ENCODE results near the gene PRDM16.

GRCh38 chr1:3318329-3318728, 249.3 kb downstream of the PRDM16 start:
- TF ChIP-seq CTCF (conservative IDR thresholded peaks at IDR 0.05; ENCODE audit: low read length) (no peak), EZH2phosphoT487 (IDR thresholded peaks at IDR 0.05; ENCODE audit: borderline replicate concordance, low read depth, low read length) (no peak)
